ENCODE data around the gene LRCH1.

Gene LRCH1

GRCh38 chr13:46567671-46568070 lies 14.7 kb downstream of the LRCH1 start:
- Histone ChIP-seq H3K4me2 (ENCODE audit: insufficient read depth, low read length, poor library complexity, severe bottlenecking) (no peak overlapping the region), H2BK12ac (ENCODE audit: low read length) (no peak overlapping the region), H3K4me3 (ENCODE audit: low read length in 2 of 2) (no peak overlapping the region), H3K27me3 (ENCODE audit: control insufficient read depth in 3 of 3, insufficient read depth in 3 of 3, low read depth in 1 of 3, low read length in 3 of 3) (no peaks in the 10 kb centered on the region), H3K4me1 (ENCODE audit: control insufficient read depth in 2 of 2, insufficient read depth in 1 of 2, low read depth in 1 of 2, low read length in 2 of 2) (peaks cover 4 to 6% of the 10 kb centered on the region in 2 donors), H3K79me1 (ENCODE audit: low read depth, low read length) (no peaks in the 10 kb centered on the region), H4K91ac (ENCODE audit: low read depth, low read length, poor library complexity) (no peak overlapping the region), H3K4ac (ENCODE audit: low read length) (no peak overlapping the region), H2BK120ac (ENCODE audit: low read depth, low read length) (no peak overlapping the region), H3K27ac (replicated peaks; ENCODE audit: low read length) (no peak overlapping the region), H3K9me3 (replicated peaks in 1 of 2; ENCODE audit: control insufficient read depth in 2 of 2, insufficient read depth in 1 of 2, low read depth in 1 of 2, low read length in 2 of 2) (no peaks in the 10 kb centered on the region), H3K36me3 (replicated peaks in 1 of 2; ENCODE audit: control insufficient read depth in 2 of 2, insufficient read depth in 2 of 2, low read length in 2 of 2) (no peaks in the 10 kb centered on the region), H3K18ac (ENCODE audit: low read length) (no peak overlapping the region), H2BK5ac (ENCODE audit: low read length) (no peak overlapping the region), H3K9ac (ENCODE audit: low read depth, low read length, poor library complexity) (no peak overlapping the region), H2AK5ac (ENCODE audit: low read depth, low read length) (no peak overlapping the region), H2AFZ (ENCODE audit: low read length) (no peak overlapping the region), H4K8ac (ENCODE audit: low read depth, low read length) (no peak overlapping the region), H3K14ac (ENCODE audit: low read length) (no peak overlapping the region), H2BK15ac (ENCODE audit: low read length) (no peak overlapping the region), H3K23ac (ENCODE audit: low read depth, low read length, poor library complexity) (no peak overlapping the region)
- no CpG with 5 or more reads among the region's 2 CpGs for WGBS, 2 donors (ENCODE audit: extremely low coverage in 2 of 2, insufficient read length in 2 of 2, insufficient replicate concordance in 1 of 2)
- DNase-seq (ENCODE audit: low spot score) = no peak

GRCh38 chr13:46569456-46569855 lies 16.5 kb downstream of the LRCH1 start:
- H4K8ac ChIP-seq (ENCODE audit: low read depth, low read length) = no peak overlapping the region
- no peaks in the 10 kb centered on the region for H3K36me3 ChIP-seq (replicated peaks in 1 of 2; ENCODE audit: control insufficient read depth in 2 of 2, insufficient read depth in 2 of 2, low read length in 2 of 2)
- H2BK12ac ChIP-seq (ENCODE audit: low read length) = no peak overlapping the region
- no peak overlapping the region for H2BK15ac ChIP-seq (ENCODE audit: low read length)
- no peak overlapping the region for H3K4me3 ChIP-seq (ENCODE audit: low read length in 2 of 2)
- no peak overlapping the region for H3K4ac ChIP-seq (ENCODE audit: low read length)
- H3K79me1 ChIP-seq (ENCODE audit: low read depth, low read length) = no peaks in the 10 kb centered on the region
- no peak for DNase-seq (ENCODE audit: low spot score)
- no peak overlapping the region for H2AK5ac ChIP-seq (ENCODE audit: low read depth, low read length)
- peak overlapping the region; percentile 73 for H3K9ac ChIP-seq (ENCODE audit: low read depth, low read length, poor library complexity)
- no CpG with 5 or more reads among the region's 7 CpGs for WGBS, 2 donors (ENCODE audit: extremely low coverage in 2 of 2, insufficient read length in 2 of 2, insufficient replicate concordance in 1 of 2)
- H3K4me2 ChIP-seq (ENCODE audit: insufficient read depth, low read length, poor library complexity, severe bottlenecking) = no peak overlapping the region
- H2BK5ac ChIP-seq (ENCODE audit: low read length) = no peak overlapping the region
- no peaks in the 10 kb centered on the region for H3K27me3 ChIP-seq (ENCODE audit: control insufficient read depth in 3 of 3, insufficient read depth in 3 of 3, low read depth in 1 of 3, low read length in 3 of 3)
- H3K9me3 ChIP-seq (replicated peaks in 1 of 2; ENCODE audit: control insufficient read depth in 2 of 2, insufficient read depth in 1 of 2, low read depth in 1 of 2, low read length in 2 of 2) = no peaks in the 10 kb centered on the region
- no peak overlapping the region for H3K27ac ChIP-seq (replicated peaks; ENCODE audit: low read length)
- H3K4me1 ChIP-seq (ENCODE audit: control insufficient read depth in 2 of 2, insufficient read depth in 1 of 2, low read depth in 1 of 2, low read length in 2 of 2) = peaks cover 4 to 6% of the 10 kb centered on the region in 2 donors
- H3K14ac ChIP-seq (ENCODE audit: low read length) = no peak overlapping the region
- H4K91ac ChIP-seq (ENCODE audit: low read depth, low read length, poor library complexity) = no peak overlapping the region
- no peak overlapping the region for H2BK120ac ChIP-seq (ENCODE audit: low read depth, low read length)
- no peak overlapping the region for H3K23ac ChIP-seq (ENCODE audit: low read depth, low read length, poor library complexity)
- H2AFZ ChIP-seq (ENCODE audit: low read length) = no peak overlapping the region
- H3K18ac ChIP-seq (ENCODE audit: low read length) = no peak overlapping the region

GRCh38 chr13:46570273-46570672 lies 17.3 kb downstream of the LRCH1 start:
- Histone ChIP-seq H3K4ac (ENCODE audit: low read length) (no peak overlapping the region), H3K18ac (ENCODE audit: low read length) (no peak overlapping the region), H2BK12ac (ENCODE audit: low read length) (no peak overlapping the region), H2AK5ac (ENCODE audit: low read depth, low read length) (no peak overlapping the region), H3K9ac (ENCODE audit: low read depth, low read length, poor library complexity) (no peak overlapping the region), H3K14ac (ENCODE audit: low read length) (no peak overlapping the region), H4K8ac (ENCODE audit: low read depth, low read length) (no peak overlapping the region), H3K23ac (ENCODE audit: low read depth, low read length, poor library complexity) (no peak overlapping the region), H3K4me3 (ENCODE audit: low read length in 2 of 2) (no peak overlapping the region), H3K79me1 (ENCODE audit: low read depth, low read length) (no peaks in the 10 kb centered on the region), H2BK5ac (ENCODE audit: low read length) (no peak overlapping the region), H3K4me1 (ENCODE audit: control insufficient read depth in 2 of 2, insufficient read depth in 1 of 2, low read depth in 1 of 2, low read length in 2 of 2) (peaks cover 4 to 6% of the 10 kb centered on the region in 2 donors), H2BK15ac (ENCODE audit: low read length) (no peak overlapping the region), H3K9me3 (replicated peaks in 1 of 2; ENCODE audit: control insufficient read depth in 2 of 2, insufficient read depth in 1 of 2, low read depth in 1 of 2, low read length in 2 of 2) (no peaks in the 10 kb centered on the region), H3K4me2 (ENCODE audit: insufficient read depth, low read length, poor library complexity, severe bottlenecking) (no peak overlapping the region), H2BK120ac (ENCODE audit: low read depth, low read length) (no peak overlapping the region), H3K36me3 (replicated peaks in 1 of 2; ENCODE audit: control insufficient read depth in 2 of 2, insufficient read depth in 2 of 2, low read length in 2 of 2) (no peaks in the 10 kb centered on the region), H3K27ac (replicated peaks; ENCODE audit: low read length) (no peak overlapping the region), H3K27me3 (ENCODE audit: control insufficient read depth in 3 of 3, insufficient read depth in 3 of 3, low read depth in 1 of 3, low read length in 3 of 3) (no peaks in the 10 kb centered on the region), H2AFZ (ENCODE audit: low read length) (no peak overlapping the region), H4K91ac (ENCODE audit: low read depth, low read length, poor library complexity) (no peak overlapping the region)
- no peak for DNase-seq (ENCODE audit: low spot score)
- no CpG with 5 or more reads among the region's 4 CpGs for WGBS, 2 donors (ENCODE audit: extremely low coverage in 2 of 2, insufficient read length in 2 of 2, insufficient replicate concordance in 1 of 2)

GRCh38 chr13:46571189-46571908 lies 18.4 kb downstream of the LRCH1 start:
- no peaks in the 10 kb centered on the region for H3K27me3 ChIP-seq (ENCODE audit: control insufficient read depth in 3 of 3, insufficient read depth in 3 of 3, low read depth in 1 of 3, low read length in 3 of 3)
- H3K9me3 ChIP-seq (replicated peaks in 1 of 2; ENCODE audit: control insufficient read depth in 2 of 2, insufficient read depth in 1 of 2, low read depth in 1 of 2, low read length in 2 of 2) = no peaks in the 10 kb centered on the region
- H3K18ac ChIP-seq (ENCODE audit: low read length) = no peak overlapping the region
- no peak overlapping the region for H2BK15ac ChIP-seq (ENCODE audit: low read length)
- no peak overlapping the region for H3K23ac ChIP-seq (ENCODE audit: low read depth, low read length, poor library complexity)
- no peak overlapping the region for H2BK12ac ChIP-seq (ENCODE audit: low read length)
- no peak overlapping the region for H3K4ac ChIP-seq (ENCODE audit: low read length)
- no CpG with 5 or more reads among the region's 11 CpGs for WGBS, 2 donors (ENCODE audit: extremely low coverage in 2 of 2, insufficient read length in 2 of 2, insufficient replicate concordance in 1 of 2)
- no peak overlapping the region for H3K27ac ChIP-seq (replicated peaks; ENCODE audit: low read length)
- H2AK5ac ChIP-seq (ENCODE audit: low read depth, low read length) = no peak overlapping the region
- no peak for DNase-seq (ENCODE audit: low spot score)
- H3K14ac ChIP-seq (ENCODE audit: low read length) = no peak overlapping the region
- H3K36me3 ChIP-seq (replicated peaks in 1 of 2; ENCODE audit: control insufficient read depth in 2 of 2, insufficient read depth in 2 of 2, low read length in 2 of 2) = no peaks in the 10 kb centered on the region
- peaks cover 5 to 6% of the 10 kb centered on the region in 2 donors for H3K4me1 ChIP-seq (ENCODE audit: control insufficient read depth in 2 of 2, insufficient read depth in 1 of 2, low read depth in 1 of 2, low read length in 2 of 2)
- H3K4me3 ChIP-seq (ENCODE audit: low read length in 2 of 2) = no peak overlapping the region
- no peak overlapping the region for H3K9ac ChIP-seq (ENCODE audit: low read depth, low read length, poor library complexity)
- H2AFZ ChIP-seq (ENCODE audit: low read length) = no peak overlapping the region
- no peak overlapping the region for H3K4me2 ChIP-seq (ENCODE audit: insufficient read depth, low read length, poor library complexity, severe bottlenecking)
- H4K91ac ChIP-seq (ENCODE audit: low read depth, low read length, poor library complexity) = no peak overlapping the region
- H2BK120ac ChIP-seq (ENCODE audit: low read depth, low read length) = no peak overlapping the region
- no peak overlapping the region for H4K8ac ChIP-seq (ENCODE audit: low read depth, low read length)
- H2BK5ac ChIP-seq (ENCODE audit: low read length) = no peak overlapping the region
- H3K79me1 ChIP-seq (ENCODE audit: low read depth, low read length) = no peaks in the 10 kb centered on the region

Measured in neuronal stem cell (in vitro differentiated cells).